ENCODE results near the gene GRHL1.
A peak's percentile ranks its signal among the peaks of the same experiment; 100 is the strongest.

The GRHL1 gene

GRCh38 chr2:10039658-10040410 lies 88.3 kb downstream of the GRHL1 start:
- DNase-seq (ENCODE audit: low spot score), result no peak
- TF ChIP-seq CTCF (IDR thresholded peaks at IDR 0.05; ENCODE audit: borderline replicate concordance, control extremely low read depth, extremely low read depth, insufficient read depth, missing control alignments), result no peak
- in situ Hi-C loops (cut with MboI; ENCODE audit: low sequenced_read_pairs, unreplicated experiment), result no loop called here

- no peak for TF ChIP-seq CTCF (IDR thresholded peaks at IDR 0.05; ENCODE audit: borderline replicate concordance, control extremely low read depth, extremely low read depth, insufficient read depth, missing control alignments)
- no peak for DNase-seq (ENCODE audit: low spot score)
- in situ Hi-C loops (cut with MboI; ENCODE audit: low sequenced_read_pairs, unreplicated experiment), result no loop called here
Measured at GRCh38 chr2:10041711-10042110, 90.2 kb downstream of the GRHL1 start.

GRCh38 chr2:10042301-10043161 lies 91.0 kb downstream of the GRHL1 start:
- in situ Hi-C loops (cut with MboI; ENCODE audit: low sequenced_read_pairs, unreplicated experiment), result no loop called here
- DNase-seq (ENCODE audit: low spot score), result no peak
- no peak for TF ChIP-seq CTCF (IDR thresholded peaks at IDR 0.05; ENCODE audit: borderline replicate concordance, control extremely low read depth, extremely low read depth, insufficient read depth, missing control alignments)

- DNase-seq (ENCODE audit: low spot score), result peak; percentile 91
- TF ChIP-seq CTCF (IDR thresholded peaks at IDR 0.05; ENCODE audit: borderline replicate concordance, control extremely low read depth, extremely low read depth, insufficient read depth, missing control alignments), result no peak
- in situ Hi-C loops (cut with MboI; ENCODE audit: low sequenced_read_pairs, unreplicated experiment), result no loop called here
Measured at GRCh38 chr2:10043256-10043905, 91.9 kb downstream of the GRHL1 start, which contains the start of gene KLF11. TSS of gene KLF11 (plus strand) at chr2:10043550. CDS start at chr2:10043717, 167 bp downstream.

GRCh38 chr2:10043906-10044601 lies 92.6 kb downstream of the GRHL1 start:
- in situ Hi-C loops (cut with MboI; ENCODE audit: low sequenced_read_pairs, unreplicated experiment), result no loop called here
- no peak for TF ChIP-seq CTCF (IDR thresholded peaks at IDR 0.05; ENCODE audit: borderline replicate concordance, control extremely low read depth, extremely low read depth, insufficient read depth, missing control alignments)
- DNase-seq (ENCODE audit: low spot score), result peak; percentile 95

Data from GM13976 (cell line).